Astrocyte (in vitro differentiated cells and primary cell): ENCODE data around the gene ICA1. TPM values are rescaled to one million over a fixed set of nuclear protein-coding genes. Genes with fewer than 3 reads are reported as not detected.
"Not testable (repeated sequence)": the region's sequence is repeated elsewhere in the genome, so short reads cannot be mapped to it uniquely, and the experiment has no call there.

Source experiments
- DNase-seq: peaks from one replicate; pipeline ENCODE4 v3.0.0-alpha.2; 2010; ENCODE audit warnings: low read depth
- FAIRE-seq: peaks from 2 replicates; lab custom pipeline; 2011; peaks lifted over from hg19 to GRCh38; lab: Jason Lieb, UNC
- H2AFZ ChIP-seq: 2 replicates; pipeline ENCODE4 v1.6.0; 2012; ENCODE audit warnings: low read depth, low read length, inconsistent platforms
- H3K27ac ChIP-seq: 2 replicates; pipeline ENCODE4 v1.5.1; 2011; ENCODE audit warnings: low read depth, low read length, inconsistent platforms
- H3K27me3 ChIP-seq: 2 replicates; pipeline ENCODE4 v1.6.0; 2011; ENCODE audit warnings: low read length, inconsistent platforms; ENCODE audit not compliant: insufficient read depth
- H3K36me3 ChIP-seq: 2 replicates; pipeline ENCODE4 v1.5.1; 2011; ENCODE audit warnings: low read length, inconsistent platforms; ENCODE audit not compliant: insufficient read depth
- H3K4me1 ChIP-seq: 2 replicates; pipeline ENCODE4 v1.5.1; 2011; ENCODE audit warnings: low read length, inconsistent platforms; ENCODE audit not compliant: insufficient read depth
- H3K4me2 ChIP-seq: 2 replicates; pipeline ENCODE4 v1.6.0; 2012; ENCODE audit warnings: low read length, inconsistent platforms
- H3K4me3 ChIP-seq: 2 replicates; pipeline ENCODE4 v1.5.1; 2011; ENCODE audit warnings: low read depth, mild to moderate bottlenecking, low read length, inconsistent platforms; ENCODE audit not compliant: insufficient read depth
- H3K79me2 ChIP-seq: 2 replicates; pipeline ENCODE4 v1.6.0; 2012; ENCODE audit warnings: mild to moderate bottlenecking, low read length, inconsistent platforms; ENCODE audit not compliant: insufficient read depth
- H3K9ac ChIP-seq: 2 replicates; pipeline ENCODE4 v1.6.0; 2012; ENCODE audit warnings: mild to moderate bottlenecking, low read length, inconsistent platforms
- H3K9me3 ChIP-seq: 2 replicates; pipeline ENCODE4 v1.5.1; 2012; ENCODE audit warnings: low read depth, mild to moderate bottlenecking, low read length, inconsistent platforms; ENCODE audit not compliant: insufficient read depth
- H4K20me1 ChIP-seq: 2 replicates; pipeline ENCODE4 v1.6.0; 2012; ENCODE audit warnings: low read length, inconsistent platforms; ENCODE audit not compliant: insufficient read depth
- H3K27ac Mint-ChIP-seq: one replicate; pipeline ENCODE4 v1.8.0; 2021; ENCODE audit warnings: mild to moderate bottlenecking, mixed read lengths; ENCODE audit not compliant: unreplicated experiment
- H3K27me3 Mint-ChIP-seq: one replicate; pipeline ENCODE4 v1.8.0; 2021; ENCODE audit warnings: low read depth, mixed read lengths; ENCODE audit not compliant: unreplicated experiment
- H3K36me3 Mint-ChIP-seq: one replicate; pipeline ENCODE4 v1.8.0; 2021; ENCODE audit warnings: low read depth, mixed read lengths; ENCODE audit not compliant: unreplicated experiment
- H3K4me1 Mint-ChIP-seq: one replicate; pipeline ENCODE4 v1.8.0; 2021; ENCODE audit warnings: low read depth, mixed read lengths; ENCODE audit not compliant: unreplicated experiment
- H3K4me3 Mint-ChIP-seq: one replicate; pipeline ENCODE4 v1.8.0; 2021; ENCODE audit warnings: mild to moderate bottlenecking, moderate library complexity, mixed read lengths; ENCODE audit not compliant: unreplicated experiment
- H3K9me3 Mint-ChIP-seq: one replicate; pipeline ENCODE4 v1.8.0; 2021; ENCODE audit warnings: mild to moderate bottlenecking, mixed read lengths; ENCODE audit not compliant: unreplicated experiment
- EZH2 ChIP-seq: IDR thresholded peaks from 2 replicates; pipeline ENCODE4 v1.6.1; 2012; ENCODE audit warnings: mild to moderate bottlenecking, low read length, inconsistent platforms; ENCODE audit not compliant: insufficient read depth
- total RNA-seq: library from RNA; stranded (reverse); gene quantifications from 2 replicates; pipeline ENCODE4 v1.2.1, GENCODE V29; 2021
- TF ChIP-seq, protein P1 (sequence below): IDR thresholded peaks from 2 replicates; pipeline ENCODE4 v1.5.1; 2011; ENCODE audit warnings: low read depth, mild to moderate bottlenecking, inconsistent platforms, low read length, moderate library complexity; ENCODE audit not compliant: insufficient read depth

Gene ICA1
- total RNA-seq, 1 donor from 2014 or later: 8.0 TPM

DNA sequence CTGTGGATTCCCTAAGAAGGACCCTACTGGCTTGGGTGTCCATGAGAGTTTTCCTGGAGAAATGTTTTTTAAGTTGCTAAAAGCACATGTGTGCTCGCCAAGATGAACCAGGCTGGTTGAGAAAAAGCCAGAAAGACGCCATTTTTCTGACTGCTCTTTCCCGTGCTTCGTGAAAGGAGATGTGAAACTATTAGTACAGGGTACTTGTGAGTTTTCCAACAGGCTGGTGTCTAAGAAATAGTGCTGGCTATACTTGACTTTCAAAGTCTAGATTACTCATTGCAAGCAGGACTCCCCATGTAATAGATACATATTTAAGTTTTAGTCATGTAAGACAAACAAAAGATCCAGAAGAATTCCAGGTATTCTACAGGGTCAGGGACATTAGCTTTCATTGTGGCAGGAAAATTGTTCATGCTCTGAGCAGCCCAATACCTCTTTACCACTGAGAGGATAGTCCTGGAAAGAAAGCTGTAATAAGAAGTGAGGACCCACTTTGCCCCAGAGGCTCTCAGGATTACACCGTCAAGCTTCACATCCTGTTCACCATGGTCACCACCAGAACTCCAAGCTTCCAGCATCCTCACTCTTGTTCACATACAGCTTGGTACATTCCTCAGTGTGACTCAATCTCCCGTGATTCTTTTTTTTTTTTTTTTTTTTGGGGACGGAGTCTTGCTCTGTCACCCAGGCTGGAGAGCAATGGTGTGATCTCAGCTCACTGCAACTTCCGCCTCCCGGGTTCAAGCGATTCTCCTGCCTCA, 43.8 kb upstream of the ICA1 start:
- FAIRE-seq: no peak
- H3K9me3 Mint-ChIP-seq: no peaks in the 10 kb centered on the region

GRCh38 chr7:8305104-8305503, 43.1 kb upstream of the ICA1 start:
- H3K9me3 ChIP-seq: no peaks in the 10 kb centered on the region
- H3K9me3 Mint-ChIP-seq: no peaks in the 10 kb centered on the region
- H4K20me1 ChIP-seq: no peaks in the 10 kb centered on the region
- H2AFZ ChIP-seq: no peak overlapping the region
- no peaks in the 10 kb centered on the region for H3K27me3 Mint-ChIP-seq
- H3K4me3 Mint-ChIP-seq: no peak overlapping the region
- H3K4me3 ChIP-seq: no peak overlapping the region
- H3K36me3 Mint-ChIP-seq: no peaks in the 10 kb centered on the region
- TF ChIP-seq, protein P1, sequence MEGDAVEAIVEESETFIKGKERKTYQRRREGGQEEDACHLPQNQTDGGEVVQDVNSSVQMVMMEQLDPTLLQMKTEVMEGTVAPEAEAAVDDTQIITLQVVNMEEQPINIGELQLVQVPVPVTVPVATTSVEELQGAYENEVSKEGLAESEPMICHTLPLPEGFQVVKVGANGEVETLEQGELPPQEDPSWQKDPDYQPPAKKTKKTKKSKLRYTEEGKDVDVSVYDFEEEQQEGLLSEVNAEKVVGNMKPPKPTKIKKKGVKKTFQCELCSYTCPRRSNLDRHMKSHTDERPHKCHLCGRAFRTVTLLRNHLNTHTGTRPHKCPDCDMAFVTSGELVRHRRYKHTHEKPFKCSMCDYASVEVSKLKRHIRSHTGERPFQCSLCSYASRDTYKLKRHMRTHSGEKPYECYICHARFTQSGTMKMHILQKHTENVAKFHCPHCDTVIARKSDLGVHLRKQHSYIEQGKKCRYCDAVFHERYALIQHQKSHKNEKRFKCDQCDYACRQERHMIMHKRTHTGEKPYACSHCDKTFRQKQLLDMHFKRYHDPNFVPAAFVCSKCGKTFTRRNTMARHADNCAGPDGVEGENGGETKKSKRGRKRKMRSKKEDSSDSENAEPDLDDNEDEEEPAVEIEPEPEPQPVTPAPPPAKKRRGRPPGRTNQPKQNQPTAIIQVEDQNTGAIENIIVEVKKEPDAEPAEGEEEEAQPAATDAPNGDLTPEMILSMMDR: no peak
- TF ChIP-seq EZH2: no peak
- no peak overlapping the region for H3K27ac Mint-ChIP-seq
- no peaks in the 10 kb centered on the region for H3K4me1 Mint-ChIP-seq
- no peak for FAIRE-seq
- H3K27me3 ChIP-seq: no peaks in the 10 kb centered on the region
- H3K36me3 ChIP-seq: no peaks in the 10 kb centered on the region
- no peak for DNase-seq
- no peaks in the 10 kb centered on the region for H3K4me1 ChIP-seq
- H3K79me2 ChIP-seq: no peaks in the 10 kb centered on the region
- no peak overlapping the region for H3K27ac ChIP-seq
- no peak overlapping the region for H3K9ac ChIP-seq
- H3K4me2 ChIP-seq: no peak overlapping the region

More for the DNA sequence above, 43.8 kb upstream of the ICA1 start:
- H3K4me3 ChIP-seq: no peak overlapping the region
- H3K27ac Mint-ChIP-seq: no peak overlapping the region
- no peaks in the 10 kb centered on the region for H4K20me1 ChIP-seq
- no peak overlapping the region for H3K9ac ChIP-seq
- no peak for DNase-seq
- H3K9me3 ChIP-seq: no peaks in the 10 kb centered on the region
- H3K4me3 Mint-ChIP-seq: no peak overlapping the region
- H3K27me3 Mint-ChIP-seq: no peaks in the 10 kb centered on the region
- H2AFZ ChIP-seq: no peak overlapping the region
- no peak overlapping the region for H3K27ac ChIP-seq
- no peaks in the 10 kb centered on the region for H3K36me3 Mint-ChIP-seq
- H3K4me1 ChIP-seq: no peaks in the 10 kb centered on the region
- no peaks in the 10 kb centered on the region for H3K27me3 ChIP-seq
- no peaks in the 10 kb centered on the region for H3K36me3 ChIP-seq
- TF ChIP-seq, protein P1: no peak
- TF ChIP-seq EZH2: no peak
- no peak overlapping the region for H3K4me2 ChIP-seq
- no peaks in the 10 kb centered on the region for H3K79me2 ChIP-seq
- H3K4me1 Mint-ChIP-seq: no peaks in the 10 kb centered on the region

DNA sequence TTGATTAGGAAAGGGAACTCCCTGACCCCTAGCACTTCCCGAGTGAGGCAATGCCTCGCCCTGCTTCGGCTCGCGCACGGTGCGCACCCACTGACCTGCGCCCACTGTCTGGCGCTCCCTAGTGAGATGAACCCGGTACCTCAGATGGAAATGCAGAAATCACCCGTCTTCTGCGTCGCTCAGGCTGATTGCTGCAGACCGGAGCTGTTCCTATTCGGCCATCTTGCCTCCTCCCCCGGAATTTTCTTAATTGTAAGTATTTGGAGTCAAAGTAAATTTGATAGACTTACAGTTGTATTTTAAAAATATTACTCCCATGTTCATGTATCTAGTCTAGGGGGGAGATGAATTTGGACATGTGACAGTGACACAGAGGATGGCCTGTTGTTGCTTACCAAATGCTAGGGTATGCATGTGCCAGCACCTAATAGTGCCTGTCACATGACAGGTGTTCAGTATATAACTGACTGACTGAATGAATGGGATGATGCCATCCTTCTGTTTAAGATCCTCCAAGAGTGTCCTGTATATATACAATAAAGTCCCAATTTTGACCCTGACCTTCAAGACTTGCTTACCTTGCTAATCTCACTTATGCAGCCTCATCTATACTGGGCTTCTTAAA, 42.0 kb upstream of the ICA1 start:
- Mint-ChIP-seq H3K36me3 (no peaks in the 10 kb centered on the region), H3K9me3 (no peaks in the 10 kb centered on the region)
- H3K36me3 ChIP-seq: no peaks in the 10 kb centered on the region

GRCh38 chr7:8297023-8297422, 35.1 kb upstream of the ICA1 start:
- H3K36me3 Mint-ChIP-seq, H4K20me1 ChIP-seq, H3K27ac ChIP-seq, H3K9ac ChIP-seq, H3K4me1 Mint-ChIP-seq, H3K36me3 ChIP-seq, H3K4me2 ChIP-seq, FAIRE-seq, H3K9me3 ChIP-seq, DNase-seq, H2AFZ ChIP-seq, H3K9me3 Mint-ChIP-seq, H3K27me3 Mint-ChIP-seq, H3K4me1 ChIP-seq, H3K27ac Mint-ChIP-seq, H3K27me3 ChIP-seq, H3K4me3 ChIP-seq, H3K4me3 Mint-ChIP-seq, H3K79me2 ChIP-seq: not testable (repeated sequence)

More for the DNA sequence above, 42.0 kb upstream of the ICA1 start:
- H3K27me3 ChIP-seq: no peaks in the 10 kb centered on the region
- FAIRE-seq (no peak), DNase-seq (no peak)
- H3K4me1 ChIP-seq: no peaks in the 10 kb centered on the region
- no peaks in the 10 kb centered on the region for H3K9me3 ChIP-seq
- no peak overlapping the region for H3K4me3 Mint-ChIP-seq
- no peak overlapping the region for H3K27ac Mint-ChIP-seq
- no peak overlapping the region for H3K4me2 ChIP-seq
- H3K4me1 Mint-ChIP-seq: no peaks in the 10 kb centered on the region
- no peaks in the 10 kb centered on the region for H3K27me3 Mint-ChIP-seq
- no peaks in the 10 kb centered on the region for H4K20me1 ChIP-seq
- H3K9ac ChIP-seq: no peak overlapping the region
- no peaks in the 10 kb centered on the region for H3K79me2 ChIP-seq
- no peak for TF ChIP-seq EZH2
- TF ChIP-seq, protein P1: no peak
- no peak overlapping the region for H2AFZ ChIP-seq
- no peak overlapping the region for H3K27ac ChIP-seq
- H3K4me3 ChIP-seq: no peak overlapping the region
